PC-3 (cell line): Measurements from ENCODE around the gene REEP3.

Source experiments
- CTCF ChIP-seq: fragments of 300-600 bp; sonication (generic); conservative IDR thresholded peaks from 2 replicates; pipeline ENCODE4 v1.5.1; 2017; ENCODE audit warnings: antibody characterized with exemption, low read depth, mild to moderate bottlenecking, low read length
- EZH2 ChIP-seq: fragments of 300-600 bp; sonication (generic); IDR thresholded peaks from one replicate; pipeline ENCODE4 v1.6.1; 2017; ENCODE audit warnings: antibody characterized with exemption, mild to moderate bottlenecking, low read length; ENCODE audit not compliant: unreplicated experiment

GRCh38 chr10:63591600-63592379 is 70.6 kb downstream of the REEP3 start:
- TF ChIP-seq CTCF, result no peak
- no peak for TF ChIP-seq EZH2
